SU-DHL-6 (cell line): Measurements from ENCODE around the gene POU6F1.

Experiments
- EZH2phosphoT487 ChIP-seq: fragments of 200-600 bp; sonication (generic), shearing (Covaris generic); conservative IDR thresholded peaks from 2 replicates; pipeline ENCODE4 v1.6.1; 2018; ENCODE audit warnings: mild to moderate bottlenecking, antibody characterized with exemption, low read length, moderate library complexity, mixed read lengths
- TF ChIP-seq, protein P1 (sequence below): fragments of 200-600 bp; sonication (generic); IDR thresholded peaks from one replicate; pipeline ENCODE4 v1.5.1; 2017; ENCODE audit warnings: antibody characterized with exemption, mild to moderate bottlenecking, low read length, moderate library complexity; ENCODE audit not compliant: insufficient read depth, poor library complexity, severe bottlenecking

- TF ChIP-seq, protein P1, sequence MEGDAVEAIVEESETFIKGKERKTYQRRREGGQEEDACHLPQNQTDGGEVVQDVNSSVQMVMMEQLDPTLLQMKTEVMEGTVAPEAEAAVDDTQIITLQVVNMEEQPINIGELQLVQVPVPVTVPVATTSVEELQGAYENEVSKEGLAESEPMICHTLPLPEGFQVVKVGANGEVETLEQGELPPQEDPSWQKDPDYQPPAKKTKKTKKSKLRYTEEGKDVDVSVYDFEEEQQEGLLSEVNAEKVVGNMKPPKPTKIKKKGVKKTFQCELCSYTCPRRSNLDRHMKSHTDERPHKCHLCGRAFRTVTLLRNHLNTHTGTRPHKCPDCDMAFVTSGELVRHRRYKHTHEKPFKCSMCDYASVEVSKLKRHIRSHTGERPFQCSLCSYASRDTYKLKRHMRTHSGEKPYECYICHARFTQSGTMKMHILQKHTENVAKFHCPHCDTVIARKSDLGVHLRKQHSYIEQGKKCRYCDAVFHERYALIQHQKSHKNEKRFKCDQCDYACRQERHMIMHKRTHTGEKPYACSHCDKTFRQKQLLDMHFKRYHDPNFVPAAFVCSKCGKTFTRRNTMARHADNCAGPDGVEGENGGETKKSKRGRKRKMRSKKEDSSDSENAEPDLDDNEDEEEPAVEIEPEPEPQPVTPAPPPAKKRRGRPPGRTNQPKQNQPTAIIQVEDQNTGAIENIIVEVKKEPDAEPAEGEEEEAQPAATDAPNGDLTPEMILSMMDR: no peak
- no peak for TF ChIP-seq EZH2phosphoT487
Measured at GRCh38 chr12:51224625-51225024, 6.8 kb upstream of the POU6F1 start.
